OCI-LY1 (cell line): ENCODE measurements around the gene TBX19.

Source experiments
- EZH2 ChIP-seq: fragments of 200-600 bp; sonication (generic), shearing (Covaris generic); IDR thresholded peaks from 2 replicates; pipeline ENCODE4 v1.8.0; 2017; ENCODE audit warnings: borderline replicate concordance, mixed run types, mild to moderate bottlenecking, antibody characterized with exemption, low read length, moderate library complexity, mixed read lengths
- TF ChIP-seq, protein P1 (sequence below): fragments of 200-600 bp; sonication (generic), shearing (Covaris generic); IDR thresholded peaks from 2 replicates; pipeline ENCODE4 v1.5.1; 2017; ENCODE audit warnings: mild to moderate bottlenecking, antibody characterized with exemption, low read length, moderate library complexity, mixed read lengths

DNA sequence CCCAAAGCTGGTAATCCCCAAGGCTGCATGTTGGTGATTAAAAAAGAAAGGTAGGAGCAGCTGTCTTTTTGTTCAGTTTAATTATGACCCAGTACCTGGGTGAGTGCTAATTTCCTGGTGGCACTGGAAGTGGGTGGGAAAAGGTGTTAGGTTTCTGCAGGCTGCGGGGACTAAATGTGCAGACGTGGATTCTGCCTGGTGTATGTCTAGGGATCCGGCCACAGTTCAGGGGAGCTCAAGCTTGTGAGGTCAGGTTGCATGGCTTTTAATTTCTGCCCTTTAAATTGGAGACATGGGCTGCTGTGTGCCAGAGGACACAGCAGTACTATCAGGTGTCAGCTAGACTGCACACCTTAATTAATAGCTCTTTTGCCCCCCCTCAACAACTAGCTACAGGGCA, 20.3 kb upstream of the TBX19 start:
- TF ChIP-seq EZH2: no peak
- TF ChIP-seq, protein P1, sequence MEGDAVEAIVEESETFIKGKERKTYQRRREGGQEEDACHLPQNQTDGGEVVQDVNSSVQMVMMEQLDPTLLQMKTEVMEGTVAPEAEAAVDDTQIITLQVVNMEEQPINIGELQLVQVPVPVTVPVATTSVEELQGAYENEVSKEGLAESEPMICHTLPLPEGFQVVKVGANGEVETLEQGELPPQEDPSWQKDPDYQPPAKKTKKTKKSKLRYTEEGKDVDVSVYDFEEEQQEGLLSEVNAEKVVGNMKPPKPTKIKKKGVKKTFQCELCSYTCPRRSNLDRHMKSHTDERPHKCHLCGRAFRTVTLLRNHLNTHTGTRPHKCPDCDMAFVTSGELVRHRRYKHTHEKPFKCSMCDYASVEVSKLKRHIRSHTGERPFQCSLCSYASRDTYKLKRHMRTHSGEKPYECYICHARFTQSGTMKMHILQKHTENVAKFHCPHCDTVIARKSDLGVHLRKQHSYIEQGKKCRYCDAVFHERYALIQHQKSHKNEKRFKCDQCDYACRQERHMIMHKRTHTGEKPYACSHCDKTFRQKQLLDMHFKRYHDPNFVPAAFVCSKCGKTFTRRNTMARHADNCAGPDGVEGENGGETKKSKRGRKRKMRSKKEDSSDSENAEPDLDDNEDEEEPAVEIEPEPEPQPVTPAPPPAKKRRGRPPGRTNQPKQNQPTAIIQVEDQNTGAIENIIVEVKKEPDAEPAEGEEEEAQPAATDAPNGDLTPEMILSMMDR: no peak
